Fibroblast of skin of abdomen (primary cell): ENCODE data around the gene YPEL3. TPM values are rescaled to one million over a fixed set of nuclear protein-coding genes. Genes with fewer than 3 reads are reported as not detected.
"Not testable (repeated sequence)": the region's sequence is repeated elsewhere in the genome, so short reads cannot be mapped to it uniquely, and the experiment has no call there.

ENCODE experiments used
- DNase-seq: peaks from one replicate; pipeline ENCODE4 v3.0.0-alpha.2; 2013
- polyA plus RNA-seq, 2 experiments: library from polyadenylated mRNA; unstranded; fragments of 120-200 nt; gene quantifications; one replicate each; pipeline ENCODE4 v1.2.1, GENCODE V29; 2013; ENCODE audit not compliant: insufficient read length in 2 of 2

The YPEL3 gene
- polyA plus RNA-seq (2013, experiment 1 of 2; ENCODE audit: insufficient read length): 32.1 TPM
- 32.6 TPM for polyA plus RNA-seq (2013, experiment 2 of 2; ENCODE audit: insufficient read length)

GRCh38 chr16:30096105-30096861 lies at the start of gene YPEL3:
Gene YPEL3 (minus strand): TSS chr16:30096213. CDS start chr16:30095482, 731 bp downstream.
- DNase-seq: peak; percentile 90

GRCh38 chr16:30145657-30146056 lies 49.6 kb upstream of the YPEL3 start:
- no peak for DNase-seq

GRCh38 chr16:30144917-30145316 lies 48.9 kb upstream of the YPEL3 start:
- DNase-seq: no peak

- DNase-seq: no peak
Observed at GRCh38 chr16:30144017-30144416, 48.0 kb upstream of the YPEL3 start.

- DNase-seq: no peak
Observed at GRCh38 chr16:30143347-30143702, 47.3 kb upstream of the YPEL3 start.

GRCh38 chr16:30142672-30143346 lies 46.8 kb upstream of the YPEL3 start:
- no peak for DNase-seq

GRCh38 chr16:30141750-30142149 lies 45.7 kb upstream of the YPEL3 start:
- no peak for DNase-seq

GRCh38 chr16:30139583-30140481 lies 43.8 kb upstream of the YPEL3 start:
- DNase-seq: no peak

- no peak for DNase-seq
Observed at GRCh38 chr16:30137897-30138296, 41.9 kb upstream of the YPEL3 start.

GRCh38 chr16:30136971-30137605 lies 41.1 kb upstream of the YPEL3 start:
- no peak for DNase-seq

- no peak for DNase-seq
Observed at GRCh38 chr16:30132591-30132990, 36.6 kb upstream of the YPEL3 start.

GRCh38 chr16:30131869-30132475 lies 36.0 kb upstream of the YPEL3 start:
- DNase-seq: peak; percentile 37

GRCh38 chr16:30127993-30128392 lies 32.0 kb upstream of the YPEL3 start:
- no peak for DNase-seq

- not testable (repeated sequence) for DNase-seq
Observed at GRCh38 chr16:30125690-30126089, 29.7 kb upstream of the YPEL3 start.

- no peak for DNase-seq
Observed at GRCh38 chr16:30124985-30125379, 29.0 kb upstream of the YPEL3 start.

GRCh38 chr16:30122604-30123160 lies 26.7 kb upstream of the YPEL3 start:
- no peak for DNase-seq

- no peak for DNase-seq
Observed at GRCh38 chr16:30121741-30122571, 25.9 kb upstream of the YPEL3 start.

GRCh38 chr16:30120340-30121105 lies 24.5 kb upstream of the YPEL3 start:
- no peak for DNase-seq

GRCh38 chr16:30119428-30119827 lies 23.4 kb upstream of the YPEL3 start:
- no peak for DNase-seq

GRCh38 chr16:30117768-30118167 lies 21.8 kb upstream of the YPEL3 start:
- no peak for DNase-seq
